Measurements from ENCODE around the gene HS6ST2.
"Not testable (repeated sequence)": the region's sequence is repeated elsewhere in the genome, so short reads cannot be mapped to it uniquely, and the experiment has no call there.

HS6ST2 gene

GRCh38 chrX:132986556-132986955 is 28.1 kb upstream of the HS6ST2 start:
- Histone ChIP-seq H3K4me1 (ENCODE audit: low read length) (no peaks in the 10 kb centered on the region), H3K9ac (ENCODE audit: low read length) (no peak overlapping the region), H4K20me1 (ENCODE audit: insufficient read depth, low read length) (no peaks in the 10 kb centered on the region), H3K4me3 (ENCODE audit: low read length) (no peak overlapping the region), H3K79me2 (ENCODE audit: low read length) (no peaks in the 10 kb centered on the region), H3K27me3 (replicated peaks; ENCODE audit: insufficient read depth, low read length) (no peaks in the 10 kb centered on the region), H3K36me3 (replicated peaks; ENCODE audit: insufficient read depth, low read length) (no peaks in the 10 kb centered on the region), H3K9me2 (replicated peaks; ENCODE audit: insufficient read depth, low read length) (no peaks in the 10 kb centered on the region), H3K4me2 (ENCODE audit: low read depth, low read length) (no peak overlapping the region), H3K9me3 (replicated peaks; ENCODE audit: insufficient read depth, low read length) (no peaks in the 10 kb centered on the region), H3K27ac (ENCODE audit: low read length) (no peak overlapping the region), H3F3A (ENCODE audit: insufficient read depth, low read length) (no peaks in the 10 kb centered on the region), H2AFZ (ENCODE audit: low read length) (no peak overlapping the region)
- DNase-seq: no peak
- TF ChIP-seq CTCF (IDR thresholded peaks at IDR 0.05; ENCODE audit: low read length) (no peak), EZH2phosphoT487 (IDR thresholded peaks at IDR 0.05; ENCODE audit: low read length) (no peak), EZH2 (optimal IDR thresholded peaks at IDR 0.05; ENCODE audit: low read depth, low read length) (no peak)

GRCh38 chrX:132984058-132984650 is 25.7 kb upstream of the HS6ST2 start:
- no peaks in the 10 kb centered on the region for H3K27me3 ChIP-seq (replicated peaks; ENCODE audit: insufficient read depth, low read length)
- H3K36me3 ChIP-seq (replicated peaks; ENCODE audit: insufficient read depth, low read length): no peaks in the 10 kb centered on the region
- no peak overlapping the region for H3K4me3 ChIP-seq (ENCODE audit: low read length)
- H3F3A ChIP-seq (ENCODE audit: insufficient read depth, low read length): no peaks in the 10 kb centered on the region
- no peaks in the 10 kb centered on the region for H3K79me2 ChIP-seq (ENCODE audit: low read length)
- no peaks in the 10 kb centered on the region for H3K4me1 ChIP-seq (ENCODE audit: low read length)
- no peak overlapping the region for H3K27ac ChIP-seq (ENCODE audit: low read length)
- no peak overlapping the region for H2AFZ ChIP-seq (ENCODE audit: low read length)
- no peaks in the 10 kb centered on the region for H3K9me3 ChIP-seq (replicated peaks; ENCODE audit: insufficient read depth, low read length)
- H4K20me1 ChIP-seq (ENCODE audit: insufficient read depth, low read length): no peaks in the 10 kb centered on the region
- no peak for DNase-seq
- H3K4me2 ChIP-seq (ENCODE audit: low read depth, low read length): no peak overlapping the region
- no peaks in the 10 kb centered on the region for H3K9me2 ChIP-seq (replicated peaks; ENCODE audit: insufficient read depth, low read length)
- TF ChIP-seq CTCF (IDR thresholded peaks at IDR 0.05; ENCODE audit: low read length): no peak
- TF ChIP-seq EZH2 (optimal IDR thresholded peaks at IDR 0.05; ENCODE audit: low read depth, low read length): no peak
- TF ChIP-seq EZH2phosphoT487 (IDR thresholded peaks at IDR 0.05; ENCODE audit: low read length): no peak
- H3K9ac ChIP-seq (ENCODE audit: low read length): no peak overlapping the region

- no peak overlapping the region for H3K9ac ChIP-seq (ENCODE audit: low read length)
- H3K36me3 ChIP-seq (replicated peaks; ENCODE audit: insufficient read depth, low read length): no peaks in the 10 kb centered on the region
- H3K4me1 ChIP-seq (ENCODE audit: low read length): no peaks in the 10 kb centered on the region
- no peak overlapping the region for H2AFZ ChIP-seq (ENCODE audit: low read length)
- no peaks in the 10 kb centered on the region for H3K79me2 ChIP-seq (ENCODE audit: low read length)
- no peaks in the 10 kb centered on the region for H3K27me3 ChIP-seq (replicated peaks; ENCODE audit: insufficient read depth, low read length)
- no peaks in the 10 kb centered on the region for H3F3A ChIP-seq (ENCODE audit: insufficient read depth, low read length)
- no peaks in the 10 kb centered on the region for H3K9me3 ChIP-seq (replicated peaks; ENCODE audit: insufficient read depth, low read length)
- no peak for DNase-seq
- H3K4me2 ChIP-seq (ENCODE audit: low read depth, low read length): no peak overlapping the region
- H3K4me3 ChIP-seq (ENCODE audit: low read length): no peak overlapping the region
- H3K27ac ChIP-seq (ENCODE audit: low read length): no peak overlapping the region
- no peaks in the 10 kb centered on the region for H4K20me1 ChIP-seq (ENCODE audit: insufficient read depth, low read length)
- H3K9me2 ChIP-seq (replicated peaks; ENCODE audit: insufficient read depth, low read length): no peaks in the 10 kb centered on the region
- TF ChIP-seq CTCF (IDR thresholded peaks at IDR 0.05; ENCODE audit: low read length) (no peak), EZH2phosphoT487 (IDR thresholded peaks at IDR 0.05; ENCODE audit: low read length) (no peak), EZH2 (optimal IDR thresholded peaks at IDR 0.05; ENCODE audit: low read depth, low read length) (no peak)
Measured at GRCh38 chrX:132983496-132983895, 25.1 kb upstream of the HS6ST2 start.

- H3K27me3 ChIP-seq (replicated peaks; ENCODE audit: insufficient read depth, low read length); H3F3A ChIP-seq (ENCODE audit: insufficient read depth, low read length); H4K20me1 ChIP-seq (ENCODE audit: insufficient read depth, low read length); H3K9me3 ChIP-seq (replicated peaks; ENCODE audit: insufficient read depth, low read length); H3K4me3 ChIP-seq (ENCODE audit: low read length); H3K4me1 ChIP-seq (ENCODE audit: low read length); H2AFZ ChIP-seq (ENCODE audit: low read length); H3K9me2 ChIP-seq (replicated peaks; ENCODE audit: insufficient read depth, low read length); DNase-seq; H3K4me2 ChIP-seq (ENCODE audit: low read depth, low read length); H3K9ac ChIP-seq (ENCODE audit: low read length); H3K36me3 ChIP-seq (replicated peaks; ENCODE audit: insufficient read depth, low read length); H3K27ac ChIP-seq (ENCODE audit: low read length); H3K79me2 ChIP-seq (ENCODE audit: low read length): not testable (repeated sequence)
Measured at GRCh38 chrX:132980035-132980434, 21.6 kb upstream of the HS6ST2 start.

All from MM.1S (cell line).